IMR-90 (cell line): ENCODE results near the gene TNS3. TPM values are rescaled to one million over a fixed set of nuclear protein-coding genes. Genes with fewer than 3 reads are reported as not detected.

ENCODE experiments used
- ATAC-seq: fragments of 200-7000 bp; cut with Tn5 transposase; 2 replicates; pipeline ENCODE4 v1.9.1; 2020; ENCODE audit warnings: low read depth, mild to moderate bottlenecking, moderate library complexity
- BruUV-seq: library from RNA; stranded (reverse); fragments of 400-500 nt; replicated peaks from 2 replicates; lab custom pipeline; 2021; lab: Mats Ljungman, UMichigan
- CTCF ChIA-PET: fragments of 300-600 bp; formaldehyde crosslinking; extraction: SDS; loops from one replicate; lab custom pipeline; 2021; ENCODE audit warnings: antibody characterized with exemption; lab: Yijun Ruan, JAX
- POLR2A ChIA-PET: fragments of 300-600 bp; sonication (Branson Sonifier 250); formaldehyde crosslinking; loops from one replicate; lab custom pipeline; 2022; ENCODE audit warnings: antibody characterized with exemption; ENCODE audit not compliant: unreplicated experiment; lab: Charles Lee
- DNase-seq: peaks from one replicate; pipeline ENCODE4 v3.0.0; 2013
- H2AFZ ChIP-seq: replicated peaks from 2 replicates; pipeline ENCODE3; 2013; ENCODE audit warnings: low read length, mild to moderate bottlenecking; ENCODE audit not compliant: poor library complexity
- H2AK5ac ChIP-seq: 2 replicates; pipeline ENCODE4 v1.6.1; 2013; ENCODE audit warnings: low read depth, low read length, inconsistent platforms
- H2AK9ac ChIP-seq: replicated peaks from 2 replicates; pipeline ENCODE3; 2013; ENCODE audit warnings: mild to moderate bottlenecking, low read depth, low read length, moderate library complexity; ENCODE audit not compliant: poor library complexity
- H2BK120ac ChIP-seq: 2 replicates; pipeline ENCODE4 v1.6.1; 2013; ENCODE audit warnings: low read depth, low read length, inconsistent platforms
- H2BK15ac ChIP-seq: 3 replicates; pipeline ENCODE4 v1.6.1; 2013; ENCODE audit warnings: low read depth, low read length, inconsistent platforms
- H2BK20ac ChIP-seq: 2 replicates; pipeline ENCODE4 v1.6.1; 2013; ENCODE audit warnings: low read depth, mild to moderate bottlenecking, inconsistent platforms, low read length, moderate library complexity
- H2BK5ac ChIP-seq: 2 replicates; pipeline ENCODE4 v1.6.1; 2013; ENCODE audit warnings: mild to moderate bottlenecking, low read depth, low read length, inconsistent platforms; ENCODE audit not compliant: poor library complexity, severe bottlenecking
- H3K14ac ChIP-seq: replicated peaks from 2 replicates; pipeline ENCODE4 v1.6.1; 2013; ENCODE audit warnings: low read depth, low read length, inconsistent platforms
- H3K18ac ChIP-seq: 2 replicates; pipeline ENCODE4 v1.6.1; 2013; ENCODE audit warnings: low read depth, low read length, control low read depth
- H3K23ac ChIP-seq: 2 replicates; pipeline ENCODE4 v1.6.1; 2013; ENCODE audit warnings: low read depth, low read length, inconsistent platforms
- H3K27ac ChIP-seq: 2 replicates; pipeline ENCODE4 v1.5.1; 2013; ENCODE audit warnings: mild to moderate bottlenecking, control low read depth, low read length; ENCODE audit not compliant: insufficient read depth
- H3K27me3 ChIP-seq: 2 replicates; pipeline ENCODE4 v1.6.1; 2013; ENCODE audit warnings: low read length; ENCODE audit not compliant: control insufficient read depth, insufficient read depth
- H3K36me3 ChIP-seq: 2 replicates; pipeline ENCODE4 v1.6.1; 2013; ENCODE audit warnings: low read length, mixed read lengths; ENCODE audit not compliant: control insufficient read depth, insufficient read depth
- H3K4ac ChIP-seq: 2 replicates; pipeline ENCODE4 v1.6.1; 2013; ENCODE audit warnings: low read depth, low read length, inconsistent platforms
- H3K4me1 ChIP-seq: 2 replicates; pipeline ENCODE4 v1.6.1; 2013; ENCODE audit warnings: low read length, mixed read lengths; ENCODE audit not compliant: control insufficient read depth, insufficient read depth
- H3K4me2 ChIP-seq: 2 replicates; pipeline ENCODE4 v1.6.1; 2013; ENCODE audit warnings: low read depth, mild to moderate bottlenecking, control low read depth, low read length, moderate library complexity
- H3K4me3 ChIP-seq: 2 replicates; pipeline ENCODE4 v1.5.1; 2013; ENCODE audit warnings: low read depth, mild to moderate bottlenecking, control low read depth, low read length, moderate library complexity; ENCODE audit not compliant: insufficient read depth
- H3K56ac ChIP-seq: 2 replicates; pipeline ENCODE4 v1.6.1; 2013; ENCODE audit warnings: low read length, inconsistent platforms; ENCODE audit not compliant: insufficient read depth; ENCODE audit errors: extremely low read depth
- H3K79me1 ChIP-seq, 2 experiments: 2 replicates each; pipeline ENCODE4 v1.6.1; 2013; ENCODE audit warnings: low read length in 2 of 2, inconsistent platforms in 1 of 2, low read depth in 1 of 2
- H3K9ac ChIP-seq: 2 replicates; pipeline ENCODE4 v1.6.1; 2013; ENCODE audit warnings: low read depth, low read length, control low read depth
- H3K9me1 ChIP-seq: 2 replicates; pipeline ENCODE4 v1.6.1; 2013; ENCODE audit warnings: low read length, inconsistent platforms; ENCODE audit not compliant: insufficient read depth
- H3K9me3 ChIP-seq: 2 replicates; pipeline ENCODE4 v1.6.1; 2013; ENCODE audit warnings: low read length; ENCODE audit not compliant: control insufficient read depth, insufficient read depth
- H4K20me1 ChIP-seq: 2 replicates; pipeline ENCODE4 v1.6.1; 2013; ENCODE audit warnings: low read length, inconsistent platforms; ENCODE audit not compliant: insufficient read depth
- H4K5ac ChIP-seq: 2 replicates; pipeline ENCODE4 v1.6.1; 2013; ENCODE audit warnings: mild to moderate bottlenecking, low read depth, low read length, control low read depth
- H4K8ac ChIP-seq, 2 experiments: 2 replicates each; pipeline ENCODE4 v1.6.1; 2013; ENCODE audit warnings: low read depth in 2 of 2, low read length in 2 of 2, control low read depth in 1 of 2, inconsistent platforms in 1 of 2
- H4K91ac ChIP-seq: 2 replicates; pipeline ENCODE4 v1.6.1; 2013; ENCODE audit warnings: low read depth, low read length, inconsistent platforms; ENCODE audit not compliant: insufficient read depth
- BHLHE40 ChIP-seq: fragments of 150-350 bp; IDR thresholded peaks from 2 replicates; pipeline ENCODE4 v1.6.1; 2016; ENCODE audit warnings: mild to moderate bottlenecking, low read depth, low read length
- CEBPB ChIP-seq: IDR thresholded peaks from 2 replicates; pipeline ENCODE4 v1.6.1; 2012; ENCODE audit warnings: low read depth, low read length, improper control_type of control experiment
- CHD1 ChIP-seq: IDR thresholded peaks from 2 replicates; pipeline ENCODE4 v1.6.1; 2012; ENCODE audit warnings: low read depth, low read length, improper control_type of control experiment
- CTCF ChIP-seq: conservative IDR thresholded peaks from 2 replicates; pipeline ENCODE4 v1.5.1; 2012; ENCODE audit warnings: mild to moderate bottlenecking, low read depth, low read length, improper control_type of control experiment
- ELK1 ChIP-seq: fragments of 150-350 bp; IDR thresholded peaks from 2 replicates; pipeline ENCODE4 v1.6.1; 2016; ENCODE audit warnings: low read depth, mild to moderate bottlenecking, low read length, moderate library complexity, borderline replicate concordance
- FOS ChIP-seq: fragments of 150-350 bp; IDR thresholded peaks from 2 replicates; pipeline ENCODE4 v1.6.1; 2016; ENCODE audit warnings: low read depth, low read length
- MAFK ChIP-seq: IDR thresholded peaks from 2 replicates; pipeline ENCODE4 v1.6.1; 2012; ENCODE audit warnings: low read depth, low read length, improper control_type of control experiment
- MAZ ChIP-seq: IDR thresholded peaks from 2 replicates; pipeline ENCODE4 v1.6.1; 2012; ENCODE audit warnings: low read depth, mild to moderate bottlenecking, low read length, improper control_type of control experiment, moderate library complexity, borderline replicate concordance
- MXI1 ChIP-seq: IDR thresholded peaks from 2 replicates; pipeline ENCODE4 v1.6.1; 2012; ENCODE audit warnings: low read depth, mild to moderate bottlenecking, low read length, moderate library complexity, borderline replicate concordance
- NFE2L2 ChIP-seq: fragments of 150-350 bp; IDR thresholded peaks from 2 replicates; pipeline ENCODE4 v1.6.1; 2016; ENCODE audit warnings: low read depth, mild to moderate bottlenecking, low read length
- POLR2A ChIP-seq: IDR thresholded peaks from 2 replicates; pipeline ENCODE4 v1.6.1; 2012; ENCODE audit warnings: mild to moderate bottlenecking, low read depth, low read length
- RAD21 ChIP-seq: IDR thresholded peaks from 2 replicates; pipeline ENCODE4 v1.6.1; 2012; ENCODE audit warnings: low read length, improper control_type of control experiment
- RCOR1 ChIP-seq: IDR thresholded peaks from 2 replicates; pipeline ENCODE4 v1.6.1; 2012; ENCODE audit warnings: mild to moderate bottlenecking, low read length, improper control_type of control experiment; ENCODE audit not compliant: insufficient replicate concordance
- RFX5 ChIP-seq: IDR thresholded peaks from 2 replicates; pipeline ENCODE4 v1.8.0; 2012; ENCODE audit warnings: low read depth, mild to moderate bottlenecking, low read length, moderate library complexity
- SMC3 ChIP-seq: fragments of 150-350 bp; IDR thresholded peaks from 2 replicates; pipeline ENCODE4 v1.6.1; 2016; ENCODE audit warnings: low read depth, mild to moderate bottlenecking, antibody characterized with exemption, low read length, moderate library complexity
- USF2 ChIP-seq: fragments of 150-350 bp; IDR thresholded peaks from 2 replicates; pipeline ENCODE4 v1.6.1; 2017; ENCODE audit warnings: mild to moderate bottlenecking, antibody characterized with exemption, low read length, low read depth
- WGBS, 2 experiments: methylation state at CpG; one replicate each; pipeline versions ENCODE4 v1.1.5 to v1.1.7; 2013; ENCODE audit warnings: missing lambda C conversion rate in 2 of 2; ENCODE audit not compliant: insufficient read length in 1 of 2; ENCODE audit errors: extremely low coverage in 2 of 2; 5-methylcytosine and 5-hydroxymethylcytosine counted together
- dilution Hi-C: fragments of 300-500 bp; cut with HindIII; formaldehyde crosslinking; loops from one replicate; pipeline ENCODE4 v1.14.3; 2018; ENCODE audit warnings: low sequenced_read_pairs; ENCODE audit not compliant: unreplicated experiment
- in situ Hi-C: fragments of 300-500 bp; cut with MboI; formaldehyde crosslinking; loops from 3 replicates; pipeline ENCODE4 v1.14.3; 2019; ENCODE audit warnings: low sequenced_read_pairs, inconsistent platforms, mixed read lengths
- intact Hi-C: fragments of 100-400 bp; cut with micrococcal nuclease; formaldehyde crosslinking; loops from 2 replicates; pipeline ENCODE4 v1.10.0; 2022
- polyA plus RNA-seq, 3 experiments: library from polyadenylated mRNA; depleted of rRNA; stranded (reverse); fragments of >200 nt; gene quantifications; 2 replicates each; pipeline ENCODE4 v1.2.3, GENCODE V29; 2012; ENCODE audit warnings: low replicate concordance in 1 of 3
- total RNA-seq: library from RNA; depleted of rRNA; stranded (reverse); fragments of >200 nt; gene quantifications from 2 replicates; pipeline ENCODE4 v1.2.3, GENCODE V29; 2012

Gene TNS3
- total and polyA plus RNA-seq, 2 of the 4 experiments (the other 2 are of a cell fraction) = 64.3 to 79.2 TPM

- Histone ChIP-seq H3K18ac (no peak overlapping the region), H2BK120ac (no peak overlapping the region), H3K4me2 (no peak overlapping the region), H2AFZ (no peak overlapping the region), H2BK5ac (no peak overlapping the region), H4K91ac (no peak overlapping the region), H2AK9ac (peak overlapping the region; percentile 16), H3K27me3 (no peaks in the 10 kb centered on the region), H2BK20ac (no peak overlapping the region), H3K23ac (no peak overlapping the region), H3K9ac (no peak overlapping the region), H3K79me1 (peaks cover 59 to 82% of the 10 kb centered on the region in 2 experiments), H4K20me1 (peaks cover 83% of the 10 kb centered on the region), H3K4me3 (no peak overlapping the region), H3K56ac (no peak overlapping the region), H3K36me3 (peaks cover 27% of the 10 kb centered on the region), H2AK5ac (0 out of 2 replicates have a peak overlapping the region, but pooled peaks have one; percentile 9), H3K9me1 (peaks cover 45% of the 10 kb centered on the region), H4K5ac (no peak overlapping the region), H3K27ac (no peak overlapping the region), H3K14ac (0 out of 2 replicates have a peak overlapping the region, but pooled peaks have one; percentile 15), H3K4ac (no peak overlapping the region), H4K8ac (no peak overlapping the region), H3K9me3 (no peaks in the 10 kb centered on the region), H2BK15ac (no peak overlapping the region), H3K4me1 (peaks cover 10% of the 10 kb centered on the region)
- peak; percentile 88 for DNase-seq
- ATAC-seq = peak; percentile 48
- ChIA-PET POLR2A (interaction anchor here (0.6 kb wide), 1 partner anchor 425 kb away, joined by 3 read pairs; no protein-coding TSS in a partner anchor), CTCF (no interaction called here)
- no CpG with 5 or more reads among the region's 4 CpGs for WGBS, 2 experiments
- intact Hi-C loops (loop anchor here (5.0 kb wide), 1 partner anchor 34 kb away; no protein-coding TSS in a partner anchor), dilution Hi-C loops (no loop called here), in situ Hi-C loops (no loop called here)
- no peak for TF ChIP-seq CTCF
- TF ChIP-seq NFE2L2 = no peak
- no peak for TF ChIP-seq MAZ
- TF ChIP-seq CHD1 = no peak
- TF ChIP-seq USF2 = 0 out of 2 replicates have a peak, but pooled peaks have one; percentile 41
- TF ChIP-seq CEBPB = peak; percentile 62
- no peak for TF ChIP-seq RFX5
- no peak; the same call in 1 of the 2 replicates for TF ChIP-seq BHLHE40
- 0 out of 2 replicates have a peak, but pooled peaks have one; percentile 10 for TF ChIP-seq FOS
- TF ChIP-seq MAFK = no peak
- TF ChIP-seq RCOR1 = peak; percentile 41
- 0 out of 2 replicates have a peak, but pooled peaks have one; percentile 11 for TF ChIP-seq MXI1
- no peak for TF ChIP-seq POLR2A
- no peak for TF ChIP-seq RAD21
- TF ChIP-seq SMC3 = no peak
- TF ChIP-seq ELK1 = no peak
- no TSS peak for BruUV-seq
Measured at GRCh38 chr7:47361746-47362215, 220.1 kb downstream of the TNS3 start.
